Stimulated activated effector memory CD8-positive, alpha-beta T cell treated with anti-CD3 and anti-CD28 coated beads, Interleukin-12 subunit alpha, Interleukin-12 subunit beta, amount 100 ng/mL, for 72 hours (primary cell): Measurements from ENCODE around the gene SSMEM1.
A peak's percentile ranks its signal among the peaks of the same experiment; 100 is the strongest.
"Not testable (repeated sequence)": the region's sequence is repeated elsewhere in the genome, so short reads cannot be mapped to it uniquely, and the experiment has no call there.

Experiments
- ATAC-seq: fragments of 150-1000 bp; cut with Tn5 transposase; 2 replicates; pipeline ENCODE4 v1.10.0; 2021
- DNase-seq, 2 donors: peaks; one replicate each; pipeline ENCODE4 v3.0.0; 2021 to 2022; ENCODE audit warnings: low spot score in 2 of 2
- H3K27ac Mint-ChIP-seq: one replicate; pipeline ENCODE4 v1.8.0; 2022; ENCODE audit warnings: mild to moderate bottlenecking, mixed read lengths
- H3K36me3 Mint-ChIP-seq: one replicate; pipeline ENCODE4 v1.8.0; 2022; ENCODE audit warnings: mild to moderate bottlenecking, mixed read lengths
- H3K4me1 Mint-ChIP-seq: one replicate; pipeline ENCODE4 v1.8.0; 2022; ENCODE audit warnings: mixed read lengths
- H3K4me3 Mint-ChIP-seq: one replicate; pipeline ENCODE4 v1.8.0; 2022; ENCODE audit warnings: mild to moderate bottlenecking, mixed read lengths
- H3K9me3 Mint-ChIP-seq: one replicate; pipeline ENCODE4 v1.8.0; 2022; ENCODE audit warnings: mixed read lengths

Gene SSMEM1

GRCh38 chr7:130197094-130197493 is 10.6 kb upstream of the SSMEM1 start:
- Mint-ChIP-seq H3K27ac (no peak overlapping the region), H3K4me1 (peaks cover 28% of the 10 kb centered on the region), H3K36me3 (peaks cover 97% of the 10 kb centered on the region), H3K9me3 (no peaks in the 10 kb centered on the region), H3K4me3 (no peak overlapping the region)
- DNase-seq (no peak), ATAC-seq (no peak)

GRCh38 chr7:130201796-130202195 is 5.9 kb upstream of the SSMEM1 start:
- peaks cover 46% of the 10 kb centered on the region for H3K4me1 Mint-ChIP-seq
- H3K9me3 Mint-ChIP-seq = no peaks in the 10 kb centered on the region
- H3K4me3 Mint-ChIP-seq = no peak overlapping the region
- H3K36me3 Mint-ChIP-seq = peaks cover 85% of the 10 kb centered on the region
- ATAC-seq = peak; percentile 14
- H3K27ac Mint-ChIP-seq = no peak overlapping the region
- no peak for DNase-seq

GRCh38 chr7:130205084-130205947 is 2.3 kb upstream of the SSMEM1 start, which contains the start of gene TMEM209:
TSS of gene TMEM209 (minus strand) at chr7:130205406. CDS start at chr7:130205375, 31 bp downstream.
- Mint-ChIP-seq H3K4me1 (peaks cover 30% of the 10 kb centered on the region), H3K36me3 (peaks cover 50% of the 10 kb centered on the region)

GRCh38 chr7:130207033-130207432 is 627 bp upstream of the SSMEM1 start:
- H3K4me1 Mint-ChIP-seq = peaks cover 19% of the 10 kb centered on the region

More at GRCh38 chr7:130205084-130205947, 2.3 kb upstream of the SSMEM1 start, which contains the start of gene TMEM209:
- peak; percentile 98 for ATAC-seq
- Mint-ChIP-seq H3K27ac (peak within 1 kb of the TSS; percentile 99), H3K4me3 (peak within 1 kb of the TSS; percentile 94), H3K9me3 (no peaks in the 10 kb centered on the region)
- DNase-seq = peak; percentile 87 to 96

GRCh38 chr7:130208516-130208915 is 856 bp downstream of the SSMEM1 start:
- H3K4me1 Mint-ChIP-seq = peaks cover 10% of the 10 kb centered on the region
- H3K9me3 Mint-ChIP-seq = no peaks in the 10 kb centered on the region
- H3K36me3 Mint-ChIP-seq = peaks cover 18% of the 10 kb centered on the region
- H3K27ac Mint-ChIP-seq = no peak overlapping the region
- H3K4me3 Mint-ChIP-seq = no peak overlapping the region
- DNase-seq (no peak), ATAC-seq (no peak)

More at GRCh38 chr7:130207033-130207432, 627 bp upstream of the SSMEM1 start:
- Mint-ChIP-seq H3K9me3 (no peaks in the 10 kb centered on the region), H3K4me3 (no peak overlapping the region), H3K27ac (no peak overlapping the region), H3K36me3 (peaks cover 33% of the 10 kb centered on the region)
- no peak for DNase-seq
- ATAC-seq = no peak

GRCh38 chr7:130210181-130210935 is 2.7 kb downstream of the SSMEM1 start:
- peaks cover 2% of the 10 kb centered on the region for H3K36me3 Mint-ChIP-seq
- no peaks in the 10 kb centered on the region for H3K9me3 Mint-ChIP-seq
- ATAC-seq (no peak), DNase-seq (no peak)
- H3K4me3 Mint-ChIP-seq = no peak overlapping the region
- no peak overlapping the region for H3K27ac Mint-ChIP-seq
- peaks cover 6% of the 10 kb centered on the region for H3K4me1 Mint-ChIP-seq

- Mint-ChIP-seq H3K4me3 (no peak overlapping the region), H3K36me3 (no peaks in the 10 kb centered on the region), H3K9me3 (no peaks in the 10 kb centered on the region), H3K27ac (no peak overlapping the region), H3K4me1 (no peaks in the 10 kb centered on the region)
- DNase-seq (no peak), ATAC-seq (no peak)
Observed at GRCh38 chr7:130213828-130214227, 6.2 kb downstream of the SSMEM1 start.

- ATAC-seq (no peak), DNase-seq (no peak)
- Mint-ChIP-seq H3K4me3 (no peak overlapping the region), H3K4me1 (no peaks in the 10 kb centered on the region), H3K27ac (peak overlapping the region; percentile 76), H3K9me3 (no peaks in the 10 kb centered on the region), H3K36me3 (no peaks in the 10 kb centered on the region)
Observed at GRCh38 chr7:130216025-130216424, 8.4 kb downstream of the SSMEM1 start.

GRCh38 chr7:130216750-130217149 is 9.1 kb downstream of the SSMEM1 start:
- ATAC-seq = no peak
- H3K36me3 Mint-ChIP-seq = no peaks in the 10 kb centered on the region
- no peak overlapping the region for H3K27ac Mint-ChIP-seq

GRCh38 chr7:130218806-130219620 is 11.4 kb downstream of the SSMEM1 start:
- no peak overlapping the region for H3K27ac Mint-ChIP-seq

More at GRCh38 chr7:130216750-130217149, 9.1 kb downstream of the SSMEM1 start:
- H3K4me1 Mint-ChIP-seq = no peaks in the 10 kb centered on the region
- no peak for DNase-seq
- no peak overlapping the region for H3K4me3 Mint-ChIP-seq
- no peaks in the 10 kb centered on the region for H3K9me3 Mint-ChIP-seq

GRCh38 chr7:130219871-130220270 is 12.2 kb downstream of the SSMEM1 start:
- Mint-ChIP-seq H3K36me3 (no peaks in the 10 kb centered on the region), H3K4me3 (no peak overlapping the region), H3K27ac (no peak overlapping the region), H3K4me1 (no peaks in the 10 kb centered on the region), H3K9me3 (no peaks in the 10 kb centered on the region)
- DNase-seq = no peak
- ATAC-seq = no peak

More at GRCh38 chr7:130218806-130219620, 11.4 kb downstream of the SSMEM1 start:
- no peaks in the 10 kb centered on the region for H3K9me3 Mint-ChIP-seq
- H3K36me3 Mint-ChIP-seq = no peaks in the 10 kb centered on the region
- no peak overlapping the region for H3K4me3 Mint-ChIP-seq
- no peak for ATAC-seq
- no peaks in the 10 kb centered on the region for H3K4me1 Mint-ChIP-seq
- DNase-seq = no peak

- DNase-seq (no peak), ATAC-seq (no peak)
- no peaks in the 10 kb centered on the region for H3K4me1 Mint-ChIP-seq
- H3K4me3 Mint-ChIP-seq = no peak overlapping the region
- no peak overlapping the region for H3K27ac Mint-ChIP-seq
- H3K9me3 Mint-ChIP-seq = no peaks in the 10 kb centered on the region
- no peaks in the 10 kb centered on the region for H3K36me3 Mint-ChIP-seq
Observed at GRCh38 chr7:130221746-130222145, 14.1 kb downstream of the SSMEM1 start.

- ATAC-seq = no peak
- Mint-ChIP-seq H3K4me3 (no peak overlapping the region), H3K9me3 (no peaks in the 10 kb centered on the region), H3K36me3 (no peaks in the 10 kb centered on the region), H3K4me1 (no peaks in the 10 kb centered on the region), H3K27ac (no peak overlapping the region)
- no peak for DNase-seq
Observed at GRCh38 chr7:130223646-130224045, 16.0 kb downstream of the SSMEM1 start.

- H3K27ac Mint-ChIP-seq = no peak overlapping the region
- H3K4me1 Mint-ChIP-seq = no peaks in the 10 kb centered on the region
- H3K4me3 Mint-ChIP-seq = no peak overlapping the region
- H3K36me3 Mint-ChIP-seq = no peaks in the 10 kb centered on the region
- no peak for ATAC-seq
- H3K9me3 Mint-ChIP-seq = no peaks in the 10 kb centered on the region
- no peak for DNase-seq
Observed at GRCh38 chr7:130224210-130224609, 16.6 kb downstream of the SSMEM1 start.

- not testable (repeated sequence) for H3K4me1 Mint-ChIP-seq, H3K4me3 Mint-ChIP-seq, H3K27ac Mint-ChIP-seq, H3K36me3 Mint-ChIP-seq, H3K9me3 Mint-ChIP-seq, ATAC-seq, DNase-seq
Observed at GRCh38 chr7:130224923-130225322, 17.3 kb downstream of the SSMEM1 start.
